Naive thymus-derived CD4-positive, alpha-beta T cell (primary cell): ENCODE measurements around the gene OR4D6. TPM values are rescaled to one million over a fixed set of nuclear protein-coding genes. Genes with fewer than 3 reads are reported as not detected.
A peak's percentile ranks its signal among the peaks of the same experiment; 100 is the strongest.

Experiments used
- ATAC-seq: fragments of 150-1000 bp; cut with Tn5 transposase; 2 replicates; pipeline ENCODE4 v1.10.0; 2021; ENCODE audit warnings: mild to moderate bottlenecking, moderate library complexity
- CTCF ChIA-PET: fragments of 350-600 bp; sonication (Branson Sonifier 250); formaldehyde crosslinking; loops from one replicate; lab custom pipeline; 2021; ENCODE audit warnings: antibody characterized with exemption; lab: Charles Lee
- POLR2A ChIA-PET: fragments of 350-600 bp; sonication (Branson Sonifier 250); formaldehyde crosslinking; loops from one replicate; lab custom pipeline; 2021; ENCODE audit warnings: antibody characterized with exemption, inconsistent platforms; lab: Charles Lee
- DNase-seq, 9 donors: peaks; one replicate each; pipeline versions ENCODE4 v3.0.0 to v3.0.0-alpha.2; 2020 to 2022; ENCODE audit warnings: mixed read lengths in 1 of 9
- H3K27ac ChIP-seq: one replicate; pipeline ENCODE4 v1.7.0; 2013; ENCODE audit warnings: mild to moderate bottlenecking, low read depth, low read length, moderate library complexity
- H3K27me3 ChIP-seq, 2 donors: one replicate each; pipeline ENCODE4 v1.7.0; 2013; ENCODE audit warnings: low read length in 2 of 2, mild to moderate bottlenecking in 2 of 2, moderate library complexity in 2 of 2; ENCODE audit not compliant: control insufficient read depth in 2 of 2, insufficient read depth in 2 of 2
- H3K36me3 ChIP-seq, 3 experiments: 1 replicate in 2 of 3; 2 replicates in 1 of 3; pipeline ENCODE4 v1.7.0; 2013; ENCODE audit warnings: low read length in 3 of 3, mild to moderate bottlenecking in 3 of 3, moderate library complexity in 1 of 3; ENCODE audit not compliant: insufficient read depth in 3 of 3, control insufficient read depth in 2 of 3
- H3K4me1 ChIP-seq, 2 donors: one replicate each; pipeline ENCODE4 v1.7.0; 2013; ENCODE audit warnings: low read length in 2 of 2, mild to moderate bottlenecking in 2 of 2, moderate library complexity in 1 of 2; ENCODE audit not compliant: control insufficient read depth in 2 of 2, insufficient read depth in 2 of 2
- H3K4me3 ChIP-seq: 2 replicates; pipeline ENCODE4 v1.7.0; 2013; ENCODE audit warnings: mild to moderate bottlenecking, low read length
- H3K9me3 ChIP-seq, 3 experiments: 1 replicate in 2 of 3; 2 replicates in 1 of 3; pipeline ENCODE4 v1.7.0; 2013; ENCODE audit warnings: low read length in 3 of 3; ENCODE audit not compliant: control insufficient read depth in 2 of 3
- H3K27ac Mint-ChIP-seq, 9 donors: one replicate each; pipeline ENCODE4 v1.8.0; 2020 to 2022; ENCODE audit warnings: mixed read lengths in 9 of 9, mild to moderate bottlenecking in 8 of 9, moderate library complexity in 5 of 9, inconsistent platforms in 2 of 9
- H3K27me3 Mint-ChIP-seq, 5 donors: one replicate each; pipeline ENCODE4 v1.8.0; 2021 to 2022; ENCODE audit warnings: mixed read lengths in 5 of 5, mild to moderate bottlenecking in 1 of 5
- H3K36me3 Mint-ChIP-seq, 5 donors: one replicate each; pipeline ENCODE4 v1.8.0; 2020 to 2022; ENCODE audit warnings: mixed read lengths in 5 of 5, mild to moderate bottlenecking in 3 of 5, inconsistent platforms in 1 of 5
- H3K4me1 Mint-ChIP-seq, 7 donors: one replicate each; pipeline ENCODE4 v1.8.0; 2020 to 2022; ENCODE audit warnings: mixed read lengths in 7 of 7, mild to moderate bottlenecking in 3 of 7, inconsistent platforms in 1 of 7
- H3K4me3 Mint-ChIP-seq, 10 donors: one replicate each; pipeline ENCODE4 v1.8.0; 2020 to 2022; ENCODE audit warnings: mild to moderate bottlenecking in 10 of 10, mixed read lengths in 10 of 10, moderate library complexity in 6 of 10, inconsistent platforms in 2 of 10
- H3K9me3 Mint-ChIP-seq, 11 donors: one replicate each; pipeline ENCODE4 v1.8.0; 2020 to 2022; ENCODE audit warnings: mixed read lengths in 11 of 11, mild to moderate bottlenecking in 4 of 11, inconsistent platforms in 1 of 11, moderate library complexity in 1 of 11
- intact Hi-C, 2 donors: fragments of 100-400 bp; cut with micrococcal nuclease; formaldehyde crosslinking; loops; one replicate each; pipeline ENCODE4 v1.15.1; 2023
- polyA plus RNA-seq, 2 donors: library from polyadenylated mRNA; unstranded; fragments of 300-500 nt; fragmentation: Illumina TruSeq; gene quantifications; one replicate each; pipeline ENCODE4 v1.2.3, GENCODE V29; 2021
- total RNA-seq, 6 experiments: library from RNA in 5 of 6; stranded (reverse) in 5 of 6; gene quantifications; 1 replicate in 5 of 6; 2 replicates in 1 of 6; pipeline ENCODE4 v1.2.3 and lab custom pipeline; 2021 to 2026

OR4D6 gene
- total RNA-seq (not detected), polyA plus RNA-seq (not detected), total RNA-seq (lab: John Stamatoyannopoulos, UW) (not detected)

DNA sequence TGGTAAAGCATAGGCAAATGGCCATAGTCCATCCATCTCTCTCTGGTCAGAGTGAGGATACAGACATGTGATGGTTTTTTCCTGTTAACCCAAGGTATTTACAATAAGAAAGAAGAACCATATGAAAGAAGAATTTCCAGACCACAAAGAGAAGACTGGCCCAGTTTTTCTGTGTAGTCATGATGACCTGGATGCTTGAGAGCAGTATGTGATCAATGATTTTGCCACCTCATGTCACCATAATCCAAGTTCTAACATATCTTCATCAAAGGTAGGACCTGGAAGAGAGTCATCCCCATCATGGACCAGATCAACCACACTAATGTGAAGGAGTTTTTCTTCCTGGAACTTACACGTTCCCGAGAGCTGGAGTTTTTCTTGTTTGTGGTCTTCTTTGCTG is at the start of gene OR4D6:
Gene OR4D6, plus strand, starts transcription at position 301 of the 400 bp plus-strand sequence. Its CDS starts 0 bp downstream, at position 301.
- CTCF ChIA-PET, result no interaction called here
- intact Hi-C loops, result no loop called here
- Histone ChIP-seq H3K27me3 (no peaks in the 10 kb centered on the region), H3K9me3 (no peaks in the 10 kb centered on the region), H3K27ac (no peak within 1 kb of the TSS), H3K4me1 (no peaks in the 10 kb centered on the region), H3K36me3 (no peaks in the 10 kb centered on the region), H3K4me3 (no peak within 1 kb of the TSS)
- no peaks in the 10 kb centered on the region for H3K36me3 Mint-ChIP-seq
- peaks cover 5 to 33% (median 11%) of the 10 kb centered on the region in 5 donors for H3K27me3 Mint-ChIP-seq
- POLR2A ChIA-PET, result no interaction called here
- H3K4me3 Mint-ChIP-seq, result no peak within 1 kb of the TSS
- no peak for DNase-seq
- no peaks in the 10 kb centered on the region for H3K4me1 Mint-ChIP-seq
- H3K9me3 Mint-ChIP-seq, result no peaks in the 10 kb centered on the region
- ATAC-seq, result no peak
- H3K27ac Mint-ChIP-seq, result no peak within 1 kb of the TSS

DNA sequence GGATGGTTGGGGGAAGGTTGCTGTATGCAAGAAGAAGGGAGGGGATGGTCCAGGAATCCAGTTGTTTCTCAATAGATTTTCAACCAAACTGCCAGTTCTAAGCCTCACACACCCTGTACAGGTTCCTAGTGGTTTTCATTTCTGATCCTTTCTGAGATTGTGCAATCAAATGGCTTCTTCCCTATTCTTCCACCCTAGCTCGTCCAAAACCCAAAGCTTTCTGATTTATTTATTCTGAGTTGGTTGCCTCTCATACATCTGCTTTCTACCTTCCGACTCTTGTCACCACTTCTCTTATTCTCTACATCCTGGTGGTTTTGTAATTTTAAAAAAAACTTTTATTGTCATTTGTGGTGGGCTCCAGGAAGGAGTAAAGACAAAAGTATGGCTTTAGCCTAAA is 43.1 kb upstream of the OR4D6 start:
- no peak overlapping the region for H3K27ac Mint-ChIP-seq
- ChIA-PET CTCF (no interaction called here), POLR2A (no interaction called here)
- Histone ChIP-seq H3K4me3 (no peak overlapping the region), H3K4me1 (no peaks in the 10 kb centered on the region), H3K36me3 (no peaks in the 10 kb centered on the region), H3K9me3 (no peaks in the 10 kb centered on the region), H3K27ac (no peak overlapping the region), H3K27me3 (no peaks in the 10 kb centered on the region)
- H3K27me3 Mint-ChIP-seq, result peaks cover 16 to 44% (median 31%) of the 10 kb centered on the region in 5 donors
- H3K9me3 Mint-ChIP-seq, result peaks cover 0 to 25% (median 6%) of the 10 kb centered on the region in 11 donors
- H3K4me1 Mint-ChIP-seq, result peaks cover 0 to 12% (median 5%) of the 10 kb centered on the region in 7 donors
- intact Hi-C loops, result no loop called here
- DNase-seq (no peak), ATAC-seq (no peak)
- H3K4me3 Mint-ChIP-seq, result no peak overlapping the region
- peaks cover 0 to 7% (median 0%) of the 10 kb centered on the region in 5 donors for H3K36me3 Mint-ChIP-seq

DNA sequence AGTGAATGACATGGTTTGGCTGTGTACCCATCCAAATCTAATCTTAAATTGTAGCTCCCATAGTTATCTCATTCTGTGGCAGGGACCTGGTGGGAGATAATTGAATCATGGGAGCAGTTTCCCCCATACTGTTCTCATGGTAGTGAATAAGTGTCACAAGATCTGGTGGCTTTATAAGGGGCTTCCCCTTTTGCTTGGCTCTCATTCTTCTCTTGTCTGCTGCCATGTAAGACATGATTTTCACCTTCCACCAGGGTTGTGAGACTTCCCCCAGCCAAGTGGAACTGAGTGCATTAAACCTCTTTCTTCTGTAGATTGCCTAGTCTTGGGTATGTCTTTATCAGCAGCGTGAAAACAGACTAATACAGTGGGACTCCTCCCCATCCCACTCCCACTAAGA is 41.6 kb upstream of the OR4D6 start:
- Histone ChIP-seq H3K9me3 (no peaks in the 10 kb centered on the region), H3K4me3 (no peak overlapping the region), H3K27me3 (no peaks in the 10 kb centered on the region), H3K4me1 (no peaks in the 10 kb centered on the region), H3K27ac (no peak overlapping the region), H3K36me3 (no peaks in the 10 kb centered on the region)
- no peak overlapping the region for H3K27ac Mint-ChIP-seq
- peaks cover 0 to 12% (median 5%) of the 10 kb centered on the region in 7 donors for H3K4me1 Mint-ChIP-seq
- DNase-seq (no peak), ATAC-seq (no peak)
- peaks cover 0 to 12% (median 5%) of the 10 kb centered on the region in 11 donors for H3K9me3 Mint-ChIP-seq
- intact Hi-C loops, result no loop called here
- H3K36me3 Mint-ChIP-seq, result peaks cover 0 to 4% (median 0%) of the 10 kb centered on the region in 5 donors
- H3K4me3 Mint-ChIP-seq, result no peak overlapping the region
- ChIA-PET CTCF (no interaction called here), POLR2A (no interaction called here)
- peaks cover 16 to 58% (median 34%) of the 10 kb centered on the region in 5 donors for H3K27me3 Mint-ChIP-seq

DNA sequence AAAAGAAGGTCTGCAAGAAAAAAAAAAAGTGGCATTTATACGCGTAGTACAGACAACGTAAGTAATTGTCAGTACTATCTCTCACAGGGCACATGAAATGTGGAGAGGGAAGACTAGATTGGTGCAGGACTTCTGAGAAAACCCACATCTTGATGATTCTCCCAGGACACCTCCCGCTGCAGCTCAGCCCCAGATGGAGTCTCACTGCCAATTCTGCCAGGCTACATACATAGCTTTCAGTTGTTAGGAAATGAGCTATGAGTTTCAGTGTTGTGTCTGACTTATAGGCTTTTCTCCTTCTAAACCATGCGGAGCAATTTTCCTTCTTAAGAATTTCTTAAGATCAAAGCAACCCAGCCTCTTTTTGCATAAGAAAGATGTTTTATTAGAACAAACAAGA is 40.1 kb upstream of the OR4D6 start:
- Mint-ChIP-seq H3K4me1 (peaks cover 0 to 12% (median 5%) of the 10 kb centered on the region in 7 donors), H3K9me3 (peaks cover 0 to 5% (median 0%) of the 10 kb centered on the region in 11 donors), H3K36me3 (no peaks in the 10 kb centered on the region), H3K27me3 (peaks cover 16 to 58% (median 34%) of the 10 kb centered on the region in 5 donors), H3K4me3 (no peak overlapping the region), H3K27ac (no peak overlapping the region)
- Histone ChIP-seq H3K9me3 (no peaks in the 10 kb centered on the region), H3K4me1 (no peaks in the 10 kb centered on the region), H3K27ac (no peak overlapping the region), H3K4me3 (no peak overlapping the region), H3K27me3 (no peaks in the 10 kb centered on the region), H3K36me3 (no peaks in the 10 kb centered on the region)
- ChIA-PET POLR2A (no interaction called here), CTCF (interaction anchor here (1.7 kb wide), 1 partner anchor 13 kb away, joined by 7 read pairs; no protein-coding TSS in a partner anchor)
- intact Hi-C loops, result no loop called here
- no peak for DNase-seq
- no peak for ATAC-seq

DNA sequence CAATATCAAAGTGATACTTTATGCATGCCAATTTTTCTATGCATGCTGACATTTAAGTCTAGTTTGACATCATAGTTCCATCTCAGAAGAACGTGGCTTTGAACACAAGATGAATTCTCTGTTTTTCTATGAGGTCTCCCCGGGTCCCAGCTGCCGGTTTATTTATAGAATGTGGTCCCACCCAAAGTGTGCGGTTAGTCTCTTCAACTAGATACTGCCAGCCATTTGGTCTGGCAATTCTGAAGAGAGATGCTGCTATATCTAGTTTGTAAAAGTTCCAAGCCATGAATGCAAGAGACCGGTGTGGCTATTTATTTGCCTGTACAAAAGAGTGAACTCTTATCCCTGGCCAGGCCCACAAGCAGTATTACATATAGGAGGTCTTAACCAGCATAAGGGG is 39.7 kb upstream of the OR4D6 start:
- Mint-ChIP-seq H3K4me3 (no peak overlapping the region), H3K9me3 (peaks cover 0 to 5% (median 0%) of the 10 kb centered on the region in 11 donors), H3K36me3 (no peaks in the 10 kb centered on the region), H3K27ac (no peak overlapping the region), H3K4me1 (peaks cover 0 to 12% (median 5%) of the 10 kb centered on the region in 7 donors), H3K27me3 (peaks cover 16 to 58% (median 34%) of the 10 kb centered on the region in 5 donors)
- DNase-seq (peak in 1 of 9 donors; percentile 5), ATAC-seq (no peak)
- ChIA-PET CTCF (interaction anchor here (1.7 kb wide), 1 partner anchor 12 kb away, joined by 7 read pairs; no protein-coding TSS in a partner anchor), POLR2A (no interaction called here)
- intact Hi-C loops, result no loop called here
- Histone ChIP-seq H3K9me3 (no peaks in the 10 kb centered on the region), H3K4me3 (no peak overlapping the region), H3K27me3 (no peaks in the 10 kb centered on the region), H3K4me1 (no peaks in the 10 kb centered on the region), H3K27ac (no peak overlapping the region), H3K36me3 (no peaks in the 10 kb centered on the region)

DNA sequence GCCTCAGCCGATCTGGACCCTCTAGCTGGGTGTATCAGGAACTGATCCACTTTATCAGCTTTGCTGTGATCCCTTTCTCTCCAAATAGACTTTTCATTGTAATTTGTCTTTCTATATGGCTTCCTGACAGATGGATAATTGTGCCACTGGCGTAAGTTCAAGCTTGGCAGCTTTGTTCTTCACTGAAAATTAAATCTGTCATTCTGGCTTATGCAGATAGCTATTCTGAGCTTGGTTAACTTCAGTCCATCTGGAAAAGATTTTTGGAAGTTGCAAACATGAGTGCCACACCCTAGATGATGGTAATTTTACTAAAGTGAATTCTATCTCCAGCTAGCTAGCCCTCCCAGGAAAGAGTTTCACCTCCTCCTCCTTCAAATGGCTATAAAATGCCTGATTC is 38.6 kb upstream of the OR4D6 start:
- no peaks in the 10 kb centered on the region for H3K36me3 Mint-ChIP-seq
- H3K4me1 ChIP-seq, result no peaks in the 10 kb centered on the region
- no peaks in the 10 kb centered on the region for H3K9me3 Mint-ChIP-seq
- ATAC-seq, result no peak
- H3K27me3 ChIP-seq, result no peaks in the 10 kb centered on the region
- DNase-seq, result no peak
- H3K4me3 ChIP-seq, result no peak overlapping the region
- no peaks in the 10 kb centered on the region for H3K36me3 ChIP-seq
- no peak overlapping the region for H3K27ac Mint-ChIP-seq
- H3K27me3 Mint-ChIP-seq, result peaks cover 16 to 49% (median 28%) of the 10 kb centered on the region in 5 donors
- H3K4me3 Mint-ChIP-seq, result no peak overlapping the region
- CTCF ChIA-PET, result interaction anchor here (1.7 kb wide), 1 partner anchor 11 kb away, joined by 7 read pairs; no protein-coding TSS in a partner anchor
- H3K27ac ChIP-seq, result no peak overlapping the region
- intact Hi-C loops, result no loop called here
- H3K9me3 ChIP-seq, result no peaks in the 10 kb centered on the region
- peaks cover 0 to 12% (median 5%) of the 10 kb centered on the region in 7 donors for H3K4me1 Mint-ChIP-seq
- POLR2A ChIA-PET, result no interaction called here

DNA sequence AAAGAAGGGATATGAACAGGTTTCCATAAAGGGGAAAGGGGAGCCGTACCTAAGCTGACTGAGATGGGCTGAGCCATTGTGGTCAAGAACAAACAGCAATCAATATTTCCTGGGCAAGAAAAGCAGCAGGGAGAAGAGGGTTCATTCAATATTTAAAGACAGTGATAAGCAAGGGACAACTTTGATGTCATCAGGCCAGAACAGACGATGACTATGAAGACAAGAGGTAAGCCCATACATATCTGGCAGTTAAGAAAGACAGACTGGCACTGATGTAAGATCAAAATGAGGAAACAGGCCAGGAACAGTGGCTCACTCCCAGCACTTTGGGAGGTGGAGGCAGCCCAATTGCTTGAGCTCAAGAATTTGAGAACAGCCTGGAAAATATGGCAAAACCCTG is 32.9 kb upstream of the OR4D6 start:
- no peak overlapping the region for H3K27ac ChIP-seq
- no peaks in the 10 kb centered on the region for H3K9me3 ChIP-seq
- no peaks in the 10 kb centered on the region for H3K9me3 Mint-ChIP-seq
- DNase-seq (no peak), ATAC-seq (no peak)
- intact Hi-C loops, result no loop called here
- peaks cover 0 to 3% (median 0%) of the 10 kb centered on the region in 7 donors for H3K4me1 Mint-ChIP-seq
- no peak overlapping the region for H3K4me3 ChIP-seq
- no peak overlapping the region for H3K4me3 Mint-ChIP-seq
- peaks cover 1 to 18% (median 5%) of the 10 kb centered on the region in 5 donors for H3K27me3 Mint-ChIP-seq
- H3K36me3 ChIP-seq, result no peaks in the 10 kb centered on the region
- no peaks in the 10 kb centered on the region for H3K4me1 ChIP-seq
- POLR2A ChIA-PET, result no interaction called here
- CTCF ChIA-PET, result interaction anchor here (0.5 kb wide), 1 partner anchor 296 kb away, joined by 3 read pairs; no protein-coding TSS in a partner anchor
- H3K27me3 ChIP-seq, result no peaks in the 10 kb centered on the region
- H3K36me3 Mint-ChIP-seq, result no peaks in the 10 kb centered on the region
- H3K27ac Mint-ChIP-seq, result no peak overlapping the region
